Activated naive CD8-positive, alpha-beta T cell (primary cell): ENCODE data around the gene GNRHR.
"Not testable (repeated sequence)": the region's sequence is repeated elsewhere in the genome, so short reads cannot be mapped to it uniquely, and the experiment has no call there.

ENCODE experiments used
- H3K27ac Mint-ChIP-seq: one replicate; pipeline ENCODE4 v1.8.0; 2021; ENCODE audit warnings: mixed read lengths
- H3K27me3 Mint-ChIP-seq: one replicate; pipeline ENCODE4 v1.8.0; 2021; ENCODE audit warnings: mixed read lengths
- H3K36me3 Mint-ChIP-seq: one replicate; pipeline ENCODE4 v1.8.0; 2021; ENCODE audit warnings: mixed read lengths
- H3K4me1 Mint-ChIP-seq: one replicate; pipeline ENCODE4 v1.8.0; 2021; ENCODE audit warnings: low read depth, mixed read lengths
- H3K4me3 Mint-ChIP-seq: one replicate; pipeline ENCODE4 v1.8.0; 2021; ENCODE audit warnings: mild to moderate bottlenecking, mixed read lengths
- H3K9me3 Mint-ChIP-seq: one replicate; pipeline ENCODE4 v1.8.0; 2021; ENCODE audit warnings: low read depth, mixed read lengths

Gene GNRHR

DNA sequence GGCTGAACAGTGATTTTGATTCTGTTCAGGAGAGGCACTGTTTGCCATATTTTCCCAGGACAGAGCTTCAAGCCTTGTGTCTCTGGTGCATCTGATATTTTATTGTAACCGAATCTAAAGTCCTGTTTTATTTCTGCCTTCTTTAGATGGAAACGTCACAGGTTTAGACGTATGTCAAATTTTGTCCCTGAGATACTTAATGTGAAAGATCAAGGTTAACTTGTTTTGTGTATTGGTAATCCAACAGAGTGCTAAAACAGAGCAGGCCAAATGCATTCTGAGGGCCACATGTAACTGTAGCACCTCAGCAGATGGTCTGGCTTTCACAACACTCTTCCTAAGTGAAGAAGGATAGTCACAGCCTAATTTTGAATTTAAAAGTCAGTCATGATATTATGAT, at the start of gene GNRHR:
TSS of gene GNRHR (minus strand) at position 101 of the 400 bp plus-strand sequence. CDS start at position 48, 53 bp downstream.
- H3K27ac Mint-ChIP-seq = no peak within 1 kb of the TSS
- peaks cover 4% of the 10 kb centered on the region for H3K36me3 Mint-ChIP-seq
- no peaks in the 10 kb centered on the region for H3K27me3 Mint-ChIP-seq
- no peaks in the 10 kb centered on the region for H3K4me1 Mint-ChIP-seq
- H3K9me3 Mint-ChIP-seq = no peaks in the 10 kb centered on the region
- no peak within 1 kb of the TSS for H3K4me3 Mint-ChIP-seq

GRCh38 chr4:67796810-67797209, 42.6 kb upstream of the GNRHR start:
- H3K4me1 Mint-ChIP-seq = no peaks in the 10 kb centered on the region
- no peaks in the 10 kb centered on the region for H3K9me3 Mint-ChIP-seq
- peaks cover 9% of the 10 kb centered on the region for H3K36me3 Mint-ChIP-seq
- no peak overlapping the region for H3K27ac Mint-ChIP-seq
- no peak overlapping the region for H3K4me3 Mint-ChIP-seq
- H3K27me3 Mint-ChIP-seq = no peaks in the 10 kb centered on the region

DNA sequence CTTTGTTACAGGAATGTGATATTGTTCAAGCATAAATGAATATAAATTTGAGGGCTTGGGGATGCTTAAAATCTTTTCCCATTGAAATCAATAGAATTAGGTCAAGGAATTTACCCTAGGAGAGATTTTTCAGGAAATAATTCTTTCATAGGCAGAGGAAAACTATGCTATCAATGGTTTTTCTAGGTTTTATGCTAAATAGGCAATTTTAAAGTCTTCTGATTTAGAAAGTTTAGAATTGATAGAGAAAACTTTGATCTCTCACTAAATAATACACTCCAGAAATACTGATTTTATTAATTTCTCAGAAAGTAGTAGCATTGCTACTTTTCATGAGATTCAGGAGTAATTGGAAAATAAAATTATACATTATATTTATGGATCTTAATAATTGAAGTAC, 36.5 kb upstream of the GNRHR start:
- no peaks in the 10 kb centered on the region for H3K4me1 Mint-ChIP-seq

DNA sequence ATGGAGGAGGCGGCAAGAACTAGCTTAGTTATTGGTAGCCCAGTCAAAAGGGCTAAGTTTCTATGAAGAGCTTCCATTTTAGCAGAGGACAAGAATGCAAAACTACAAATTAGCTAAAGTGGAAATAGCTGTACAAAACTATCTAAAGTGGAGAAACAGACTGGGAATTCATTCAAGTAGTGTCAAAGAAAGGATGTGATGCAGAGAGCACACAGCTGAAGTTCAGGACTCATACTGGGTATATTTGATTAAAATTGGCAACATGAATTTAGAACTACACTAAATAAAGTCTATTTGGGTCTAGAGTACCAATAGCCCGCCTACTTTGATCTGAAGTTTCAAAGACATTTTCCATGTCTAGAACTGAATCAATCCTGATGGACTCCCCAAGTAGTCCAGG, 33.1 kb upstream of the GNRHR start:
- H3K4me3 Mint-ChIP-seq = no peak overlapping the region
- peaks cover 8% of the 10 kb centered on the region for H3K36me3 Mint-ChIP-seq
- H3K4me1 Mint-ChIP-seq = no peaks in the 10 kb centered on the region
- no peaks in the 10 kb centered on the region for H3K9me3 Mint-ChIP-seq
- H3K27me3 Mint-ChIP-seq = no peaks in the 10 kb centered on the region
- no peak overlapping the region for H3K27ac Mint-ChIP-seq

More for the DNA sequence above, 36.5 kb upstream of the GNRHR start:
- Mint-ChIP-seq H3K27ac (no peak overlapping the region), H3K27me3 (no peaks in the 10 kb centered on the region), H3K4me3 (no peak overlapping the region), H3K9me3 (no peaks in the 10 kb centered on the region), H3K36me3 (peaks cover 11% of the 10 kb centered on the region)

DNA sequence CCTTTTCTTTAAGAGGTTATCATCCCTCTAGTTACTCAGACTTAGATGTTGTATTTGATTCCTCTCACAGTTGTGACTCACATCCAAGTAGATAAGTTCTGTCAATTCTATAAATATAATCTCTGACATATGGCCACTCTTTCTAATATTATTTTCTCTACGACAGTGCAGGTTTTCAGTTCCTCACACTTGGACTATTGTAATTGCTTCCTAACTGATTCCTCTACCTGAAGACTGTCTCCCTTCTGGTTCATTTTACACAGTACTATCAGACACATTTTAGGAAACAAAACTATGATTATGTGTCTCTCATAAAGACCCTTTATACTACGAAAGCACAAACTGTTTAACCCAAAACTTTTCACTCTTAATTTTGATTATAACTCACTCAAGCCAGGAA, 31.3 kb upstream of the GNRHR start:
- no peak overlapping the region for H3K27ac Mint-ChIP-seq
- H3K4me3 Mint-ChIP-seq = no peak overlapping the region
- H3K27me3 Mint-ChIP-seq = no peaks in the 10 kb centered on the region
- peaks cover 5% of the 10 kb centered on the region for H3K36me3 Mint-ChIP-seq
- no peaks in the 10 kb centered on the region for H3K9me3 Mint-ChIP-seq
- H3K4me1 Mint-ChIP-seq = no peaks in the 10 kb centered on the region

DNA sequence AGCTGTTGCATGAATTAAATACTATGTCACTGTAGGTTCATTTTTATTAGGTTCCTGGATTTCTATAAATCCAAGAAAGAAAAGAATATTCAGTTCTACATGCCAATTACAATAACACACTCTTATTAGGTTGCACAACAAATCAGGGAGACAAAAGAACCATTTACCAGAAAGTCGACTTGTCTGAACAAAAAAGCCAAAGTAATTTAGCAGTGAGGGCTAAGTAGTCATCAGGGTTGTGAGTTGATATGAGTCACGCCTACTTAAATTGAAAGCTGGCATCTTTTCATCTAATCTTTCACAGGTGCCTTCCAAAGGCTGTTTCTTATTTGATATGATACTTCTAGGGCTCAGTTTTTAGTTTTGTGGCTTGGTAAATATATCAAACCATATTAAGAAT, 25.4 kb upstream of the GNRHR start:
- no peaks in the 10 kb centered on the region for H3K9me3 Mint-ChIP-seq
- H3K4me1 Mint-ChIP-seq = no peaks in the 10 kb centered on the region
- H3K27ac Mint-ChIP-seq = no peak overlapping the region
- no peaks in the 10 kb centered on the region for H3K36me3 Mint-ChIP-seq
- no peak overlapping the region for H3K4me3 Mint-ChIP-seq
- no peaks in the 10 kb centered on the region for H3K27me3 Mint-ChIP-seq

- Mint-ChIP-seq H3K4me1 (no peaks in the 10 kb centered on the region), H3K27me3 (no peaks in the 10 kb centered on the region), H3K4me3 (no peak overlapping the region), H3K36me3 (no peaks in the 10 kb centered on the region), H3K9me3 (no peaks in the 10 kb centered on the region), H3K27ac (no peak overlapping the region)
These were observed 22.6 kb upstream of the GNRHR start for GRCh38 chr4:67776746-67777145.

DNA sequence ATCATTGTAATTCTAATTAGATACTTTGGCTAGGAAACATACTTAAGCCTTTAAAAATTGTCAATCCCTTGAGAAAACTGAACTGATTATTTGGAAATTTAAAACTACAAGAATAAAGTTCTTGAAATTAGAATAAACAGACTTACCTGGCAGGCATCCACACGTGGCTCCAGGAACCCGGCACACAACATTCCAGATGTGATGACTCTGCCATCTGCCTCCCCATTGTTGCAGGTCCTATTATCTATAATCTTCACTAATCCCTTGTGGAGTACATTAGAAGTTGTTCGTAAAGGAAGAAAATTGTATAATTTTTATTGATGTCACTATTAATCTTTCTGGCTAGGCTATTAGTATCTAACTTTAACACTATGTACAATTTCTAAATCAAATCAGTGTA, 16.2 kb upstream of the GNRHR start:
- no peaks in the 10 kb centered on the region for H3K4me1 Mint-ChIP-seq
- no peaks in the 10 kb centered on the region for H3K36me3 Mint-ChIP-seq
- H3K27ac Mint-ChIP-seq = no peak overlapping the region
- no peaks in the 10 kb centered on the region for H3K9me3 Mint-ChIP-seq
- H3K27me3 Mint-ChIP-seq = no peaks in the 10 kb centered on the region
- H3K4me3 Mint-ChIP-seq = no peak overlapping the region

DNA sequence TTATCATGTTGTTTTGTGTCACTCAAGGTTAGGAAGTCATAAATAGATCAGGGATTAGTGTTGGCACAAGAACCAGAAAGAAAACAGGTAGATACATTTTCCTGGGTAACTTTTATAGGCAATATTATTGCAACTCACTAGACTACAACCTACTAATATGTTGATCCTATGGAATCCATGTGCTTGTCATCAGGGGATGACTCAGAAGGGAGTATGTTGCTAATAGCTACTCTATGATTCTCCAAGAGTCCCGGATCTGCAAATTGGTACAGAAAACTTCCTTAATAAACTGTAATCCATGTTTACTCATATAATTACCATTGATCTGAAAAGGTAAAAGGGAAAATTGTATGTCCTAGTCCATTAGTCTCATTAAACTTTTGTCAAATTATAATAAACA, 11.7 kb upstream of the GNRHR start:
- H3K9me3 Mint-ChIP-seq = no peaks in the 10 kb centered on the region
- no peaks in the 10 kb centered on the region for H3K27me3 Mint-ChIP-seq
- no peak overlapping the region for H3K27ac Mint-ChIP-seq
- H3K4me3 Mint-ChIP-seq = no peak overlapping the region
- H3K4me1 Mint-ChIP-seq = peaks cover 3% of the 10 kb centered on the region
- peaks cover 3% of the 10 kb centered on the region for H3K36me3 Mint-ChIP-seq

- H3K27ac Mint-ChIP-seq = no peak overlapping the region
- peaks cover 3% of the 10 kb centered on the region for H3K36me3 Mint-ChIP-seq
These were observed 11.2 kb upstream of the GNRHR start for GRCh38 chr4:67765401-67765800.

DNA sequence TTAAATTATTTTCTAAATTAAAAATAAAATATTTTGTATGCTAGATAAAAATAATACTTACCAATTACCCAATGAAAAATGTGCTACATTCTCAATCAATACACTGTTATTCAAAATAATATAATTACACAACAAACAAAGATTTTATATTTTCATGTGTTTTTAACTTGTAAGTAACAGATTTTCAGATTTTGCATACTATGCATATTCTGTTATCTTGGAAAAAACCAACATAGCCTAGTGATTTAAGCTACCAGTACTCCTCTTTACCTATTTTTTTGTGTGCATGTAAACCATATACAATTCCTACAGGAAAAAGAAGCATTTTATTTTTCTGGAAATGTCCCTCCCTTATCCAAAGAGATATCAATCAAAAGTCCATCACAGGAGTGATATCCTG, 10.0 kb upstream of the GNRHR start:
- Mint-ChIP-seq H3K27ac (no peak overlapping the region), H3K9me3 (no peaks in the 10 kb centered on the region), H3K4me1 (peaks cover 3% of the 10 kb centered on the region), H3K4me3 (no peak overlapping the region), H3K27me3 (no peaks in the 10 kb centered on the region), H3K36me3 (peaks cover 3% of the 10 kb centered on the region)

More at GRCh38 chr4:67765401-67765800, 11.2 kb upstream of the GNRHR start:
- Mint-ChIP-seq H3K27me3 (no peaks in the 10 kb centered on the region), H3K9me3 (no peaks in the 10 kb centered on the region), H3K4me3 (no peak overlapping the region), H3K4me1 (peaks cover 3% of the 10 kb centered on the region)

- H3K27me3 Mint-ChIP-seq = no peaks in the 10 kb centered on the region
- no peak overlapping the region for H3K4me3 Mint-ChIP-seq
- H3K27ac Mint-ChIP-seq = no peak overlapping the region
- peaks cover 3% of the 10 kb centered on the region for H3K4me1 Mint-ChIP-seq
- H3K9me3 Mint-ChIP-seq = no peaks in the 10 kb centered on the region
- H3K36me3 Mint-ChIP-seq = peaks cover 5% of the 10 kb centered on the region
These were observed 7.9 kb upstream of the GNRHR start for GRCh38 chr4:67762086-67762485.

DNA sequence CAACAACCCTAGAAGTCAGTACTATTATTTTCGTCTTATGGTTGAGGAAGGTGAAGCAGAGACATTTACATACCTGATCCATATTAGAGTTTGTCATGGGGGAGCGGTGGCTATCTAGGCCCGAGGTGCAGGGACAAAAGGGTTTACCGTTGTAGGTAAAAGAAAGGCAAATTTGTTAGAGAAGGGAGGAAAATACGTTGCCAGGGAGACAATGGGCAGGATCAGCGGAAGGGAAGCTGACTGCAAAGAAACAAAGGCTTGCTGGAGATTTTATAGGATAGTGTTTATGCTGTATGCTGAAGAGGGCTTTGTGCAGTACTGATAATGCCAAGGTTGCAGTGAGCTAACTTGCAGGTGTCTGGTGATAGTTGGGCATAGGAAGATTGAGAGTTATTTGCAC, 2.8 kb upstream of the GNRHR start:
- H3K4me3 Mint-ChIP-seq, H3K27ac Mint-ChIP-seq, H3K36me3 Mint-ChIP-seq, H3K27me3 Mint-ChIP-seq, H3K4me1 Mint-ChIP-seq, H3K9me3 Mint-ChIP-seq: not testable (repeated sequence)

DNA sequence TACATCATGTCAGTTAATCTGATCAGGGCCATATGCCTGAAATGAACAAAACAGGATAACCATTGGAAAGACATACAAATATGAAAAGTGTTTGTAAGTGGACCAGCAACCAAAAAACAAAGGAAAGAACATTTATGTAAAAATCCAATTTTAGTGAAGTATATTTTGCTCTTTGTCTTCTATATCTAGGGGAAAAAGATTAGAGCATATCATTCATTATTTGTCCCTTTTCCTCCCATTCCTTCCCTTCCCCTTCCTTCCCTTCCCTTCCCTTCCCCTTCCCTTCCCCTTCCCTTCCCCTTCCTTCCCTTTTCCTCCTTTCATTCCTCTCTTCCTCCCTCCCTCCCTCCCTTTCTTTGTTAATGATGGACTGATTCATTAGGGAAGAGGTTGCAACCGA, 1.8 kb upstream of the GNRHR start:
- no peak overlapping the region for H3K4me3 Mint-ChIP-seq
- no peaks in the 10 kb centered on the region for H3K4me1 Mint-ChIP-seq
- H3K36me3 Mint-ChIP-seq = peaks cover 4% of the 10 kb centered on the region
- no peak overlapping the region for H3K27ac Mint-ChIP-seq
- H3K27me3 Mint-ChIP-seq = no peaks in the 10 kb centered on the region
- H3K9me3 Mint-ChIP-seq = no peaks in the 10 kb centered on the region

GRCh38 chr4:67751260-67751659, 2.9 kb downstream of the GNRHR start:
- peaks cover 8% of the 10 kb centered on the region for H3K4me1 Mint-ChIP-seq
- H3K27me3 Mint-ChIP-seq = no peaks in the 10 kb centered on the region

GRCh38 chr4:67750691-67751090, 3.5 kb downstream of the GNRHR start:
- Mint-ChIP-seq H3K36me3 (no peaks in the 10 kb centered on the region), H3K9me3 (no peaks in the 10 kb centered on the region), H3K27me3 (no peaks in the 10 kb centered on the region), H3K4me3 (no peak overlapping the region), H3K4me1 (peaks cover 8% of the 10 kb centered on the region), H3K27ac (no peak overlapping the region)

More at GRCh38 chr4:67751260-67751659, 2.9 kb downstream of the GNRHR start:
- Mint-ChIP-seq H3K36me3 (no peaks in the 10 kb centered on the region), H3K27ac (no peak overlapping the region), H3K4me3 (no peak overlapping the region), H3K9me3 (no peaks in the 10 kb centered on the region)
